H1 (cell line): ENCODE data around the gene PLA2G4A. TPM values are rescaled to one million over a fixed set of nuclear protein-coding genes. Genes with fewer than 3 reads are reported as not detected.

ENCODE experiments used
- CTCF ChIA-PET: fragments of 300-600 bp; sonication (Branson Sonifier 250); formaldehyde crosslinking; loops from one replicate; lab custom pipeline; 2021; ENCODE audit not compliant: partially characterized antibody; lab: Charles Lee
- POLR2A ChIA-PET: fragments of 300-600 bp; sonication (Branson Sonifier 250); formaldehyde crosslinking; loops from one replicate; lab custom pipeline; 2021; ENCODE audit warnings: inconsistent platforms; ENCODE audit not compliant: partially characterized antibody; lab: Charles Lee
- DNase-seq, 2 experiments: peaks; one replicate each; pipeline versions ENCODE4 v3.0.0 to v3.0.0-alpha.2; 2010 to 2022; ENCODE audit warnings: low spot score in 2 of 2, low read depth in 1 of 2, mixed read lengths in 1 of 2
- FAIRE-seq: peaks from 2 replicates; lab custom pipeline; 2011; peaks lifted over from hg19 to GRCh38; lab: Jason Lieb, UNC
- H2AFZ ChIP-seq: 2 replicates; pipeline ENCODE4 v1.8.1; 2012; ENCODE audit warnings: low read length, inconsistent platforms
- H2AK5ac ChIP-seq: 2 replicates; pipeline ENCODE4 v1.6.1; 2013; ENCODE audit warnings: low read depth, low read length
- H2BK120ac ChIP-seq: replicated peaks from 2 replicates; pipeline ENCODE3; 2013; ENCODE audit warnings: low read depth, low read length, inconsistent platforms
- H2BK12ac ChIP-seq: 2 replicates; pipeline ENCODE4 v1.6.1; 2013; ENCODE audit warnings: low read depth, low read length
- H2BK15ac ChIP-seq: 2 replicates; pipeline ENCODE4 v1.6.1; 2013; ENCODE audit warnings: low read length
- H2BK20ac ChIP-seq: 2 replicates; pipeline ENCODE4 v1.6.1; 2013; ENCODE audit warnings: low read length
- H2BK5ac ChIP-seq: 2 replicates; pipeline ENCODE4 v1.6.1; 2013; ENCODE audit warnings: low read depth, low read length
- H3K14ac ChIP-seq: 2 replicates; pipeline ENCODE4 v1.6.1; 2013; ENCODE audit warnings: inconsistent platforms; ENCODE audit not compliant: insufficient read length
- H3K18ac ChIP-seq: 2 replicates; pipeline ENCODE4 v1.6.1; 2013; ENCODE audit warnings: low read length; ENCODE audit errors: extremely low read depth
- H3K23ac ChIP-seq: 2 replicates; pipeline ENCODE4 v1.6.1; 2013; ENCODE audit warnings: inconsistent platforms; ENCODE audit not compliant: insufficient read length
- H3K23me2 ChIP-seq: 2 replicates; pipeline ENCODE4 v1.6.1; 2013; ENCODE audit warnings: low read depth, low read length
- H3K27ac ChIP-seq: 2 replicates; pipeline ENCODE4 v1.6.1; 2011; ENCODE audit warnings: low read depth, low read length, inconsistent platforms
- H3K27me3 ChIP-seq, 4 experiments: replicated peaks in 1 of 4; 1 replicate in 1 of 4; 2 replicates in 3 of 4; pipeline versions ENCODE4 v1.6.1 to v1.8.1; 2011 to 2013; ENCODE audit warnings: low read length in 3 of 4, mild to moderate bottlenecking in 3 of 4, inconsistent platforms in 2 of 4, mixed read lengths in 2 of 4, moderate library complexity in 1 of 4; ENCODE audit not compliant: control insufficient read depth in 3 of 4, insufficient read depth in 3 of 4; ENCODE audit errors: extremely low read depth in 1 of 4
- H3K36me3 ChIP-seq, 4 experiments: 2 replicates each; pipeline versions ENCODE4 v1.6.1 to v1.8.1; 2011 to 2013; ENCODE audit warnings: mild to moderate bottlenecking in 4 of 4, low read length in 3 of 4, moderate library complexity in 2 of 4, control low read depth in 1 of 4, inconsistent platforms in 1 of 4; ENCODE audit not compliant: insufficient read depth in 4 of 4, control insufficient read depth in 2 of 4
- H3K4ac ChIP-seq: replicated peaks from 2 replicates; pipeline ENCODE3; 2013; ENCODE audit warnings: low read length, low read depth, mixed read lengths, inconsistent platforms; ENCODE audit not compliant: insufficient read length
- H3K4me1 ChIP-seq, 4 experiments: replicated peaks in 1 of 4; 1 replicate in 1 of 4; 2 replicates in 3 of 4; pipeline versions ENCODE4 v1.6.1 to v1.8.1; 2011 to 2013; ENCODE audit warnings: low read length in 3 of 4, inconsistent platforms in 2 of 4, mixed read lengths in 1 of 4; ENCODE audit not compliant: insufficient read depth in 4 of 4, control insufficient read depth in 3 of 4
- H3K4me2 ChIP-seq, 2 experiments: 2 replicates each; pipeline versions ENCODE4 v1.6.1 to v1.8.1; 2011 to 2013; ENCODE audit warnings: low read depth in 2 of 2, low read length in 2 of 2, control low read depth in 1 of 2, inconsistent platforms in 1 of 2, mild to moderate bottlenecking in 1 of 2; ENCODE audit not compliant: insufficient read depth in 1 of 2
- H3K4me3 ChIP-seq, 4 experiments: fragments of 200-600, 300-600 bp in 1 of 4; sonication (generic), shearing (Covaris generic), sonication (Bioruptor Twin) in 1 of 4; 2 replicates each; pipeline versions ENCODE4 v1.5.1 to v1.8.1; 2011 to 2016; ENCODE audit warnings: low read length in 4 of 4, low read depth in 3 of 4, control low read depth in 2 of 4, inconsistent platforms in 2 of 4, mild to moderate bottlenecking in 2 of 4, mixed read lengths in 1 of 4, moderate library complexity in 1 of 4; ENCODE audit not compliant: insufficient read depth in 2 of 4; ENCODE audit errors: extremely low read depth in 1 of 4
- H3K56ac ChIP-seq: replicated peaks from 2 replicates; pipeline ENCODE3; 2013; ENCODE audit warnings: low read depth, mild to moderate bottlenecking, mixed read lengths, low read length, inconsistent platforms; ENCODE audit not compliant: insufficient read length
- H3K79me1 ChIP-seq: 2 replicates; pipeline ENCODE4 v1.6.1; 2013; ENCODE audit warnings: low read depth, low read length, control low read depth
- H3K79me2 ChIP-seq, 2 experiments: 2 replicates each; pipeline versions ENCODE4 v1.6.1 to v1.8.1; 2012 to 2013; ENCODE audit warnings: low read length in 2 of 2, mild to moderate bottlenecking in 2 of 2, inconsistent platforms in 1 of 2; ENCODE audit not compliant: insufficient read depth in 2 of 2, control insufficient read depth in 1 of 2
- H3K9ac ChIP-seq, 4 experiments: replicated peaks in 1 of 4; 1 replicate in 1 of 4; 2 replicates in 3 of 4; pipeline versions ENCODE4 v1.6.1 to v1.8.1; 2011 to 2013; ENCODE audit warnings: low read depth in 3 of 4, low read length in 3 of 4, control low read depth in 2 of 4, mild to moderate bottlenecking in 2 of 4, moderate library complexity in 2 of 4, inconsistent platforms in 1 of 4; ENCODE audit errors: extremely low read depth in 1 of 4
- H3K9me3 ChIP-seq, 2 experiments: 2 replicates each; pipeline versions ENCODE4 v1.6.1 to v1.8.1; 2012 to 2013; ENCODE audit warnings: mild to moderate bottlenecking in 2 of 2, moderate library complexity in 2 of 2, control low read depth in 1 of 2, inconsistent platforms in 1 of 2, low read depth in 1 of 2, low read length in 1 of 2, mixed read lengths in 1 of 2; ENCODE audit not compliant: insufficient read depth in 2 of 2
- H4K20me1 ChIP-seq, 2 experiments: replicated peaks in 1 of 2; 2 replicates each; pipeline versions ENCODE3 to v1.8.1; 2011 to 2013; ENCODE audit warnings: inconsistent platforms in 2 of 2, low read length in 2 of 2, mild to moderate bottlenecking in 1 of 2; ENCODE audit not compliant: insufficient read depth in 2 of 2, control insufficient read depth in 1 of 2
- H4K5ac ChIP-seq: 2 replicates; pipeline ENCODE4 v1.6.1; 2013; ENCODE audit warnings: low read length, low read depth, mixed read lengths, inconsistent platforms; ENCODE audit not compliant: insufficient read length
- H4K8ac ChIP-seq: 2 replicates; pipeline ENCODE4 v1.8.0; 2013; ENCODE audit warnings: mild to moderate bottlenecking, moderate library complexity, low read length, inconsistent platforms; ENCODE audit not compliant: insufficient read depth; ENCODE audit errors: extremely low read depth
- H4K91ac ChIP-seq: replicated peaks from 2 replicates; pipeline ENCODE3; 2013; ENCODE audit warnings: low read length, mixed read lengths, inconsistent platforms; ENCODE audit not compliant: insufficient read length
- BRCA1 ChIP-seq: IDR thresholded peaks from 2 replicates; pipeline ENCODE4 v1.6.1; 2012; ENCODE audit warnings: low read depth, low read length, improper control_type of control experiment
- CHD2 ChIP-seq: IDR thresholded peaks from 2 replicates; pipeline ENCODE4 v1.6.1; 2012; ENCODE audit warnings: low read length, improper control_type of control experiment
- EP300 ChIP-seq, 2 experiments: IDR thresholded peaks; 1 replicate in 1 of 2; 2 replicates in 1 of 2; pipeline ENCODE4 v1.6.1; 2011 to 2012; ENCODE audit warnings: low read depth in 2 of 2, low read length in 2 of 2, mild to moderate bottlenecking in 2 of 2, borderline replicate concordance in 1 of 2, inconsistent platforms in 1 of 2, moderate library complexity in 1 of 2
- GTF2F1 ChIP-seq: IDR thresholded peaks from 2 replicates; pipeline ENCODE4 v1.6.1; 2012; ENCODE audit warnings: low read depth, low read length, improper control_type of control experiment, borderline replicate concordance
- HDAC6 ChIP-seq: IDR thresholded peaks from one replicate; pipeline ENCODE4 v1.7.1; 2012; ENCODE audit warnings: low read depth, mild to moderate bottlenecking, inconsistent platforms, low read length, moderate library complexity
- POLR2A ChIP-seq, 2 experiments: IDR thresholded peaks; 1 replicate in 1 of 2; 2 replicates in 1 of 2; pipeline ENCODE4 v1.6.1; 2011; ENCODE audit warnings: low read depth in 2 of 2, low read length in 2 of 2, mild to moderate bottlenecking in 2 of 2; ENCODE audit errors: control extremely low read depth in 1 of 2
- POU5F1 ChIP-seq: IDR thresholded peaks from 2 replicates; pipeline ENCODE4 v1.6.1; 2011; ENCODE audit warnings: low read depth, mild to moderate bottlenecking, low read length, moderate library complexity
- SAP30 ChIP-seq: fragments of 300-600 bp; sonication (generic); IDR thresholded peaks from 2 replicates; pipeline ENCODE4 v1.7.1; 2012; ENCODE audit warnings: low read length, moderate library complexity, mild to moderate bottlenecking, inconsistent platforms; ENCODE audit not compliant: insufficient read depth, insufficient replicate concordance
- SUZ12 ChIP-seq: fragments of 200-600 bp; sonication (generic); IDR thresholded peaks from 2 replicates; pipeline ENCODE4 v1.6.1; 2012; ENCODE audit warnings: mild to moderate bottlenecking, inconsistent platforms, low read length, moderate library complexity, mixed read lengths
- ZNF274 ChIP-seq: IDR thresholded peaks from 2 replicates; pipeline ENCODE4 v1.7.0; 2012; ENCODE audit warnings: low read length, borderline replicate concordance; ENCODE audit errors: extremely low read depth
- polyA plus RNA-seq, 7 experiments: library from polyadenylated mRNA; depleted of rRNA in 3 of 7; stranded (reverse) in 5 of 7; unstranded in 2 of 7; fragments of >200 nt in 5 of 7; fragments of 200-250 nt in 2 of 7; gene quantifications; 1 replicate in 5 of 7; 2 replicates in 1 of 7; 4 replicates in 1 of 7; pipeline versions ENCODE4 v1.2.1 to v1.2.3, GENCODE V29; 2011 to 2013; ENCODE audit warnings: missing spikeins in 2 of 7, mixed read lengths in 2 of 7
- total RNA-seq: library from RNA; stranded (reverse); fragmentation: NEBNext Ultra II Directional; extraction: Animal tissue kit (Norgen Biotek cat#: 25700); gene quantifications from 2 replicates; pipeline ENCODE4 v1.2.1, GENCODE V29; 2021

PLA2G4A gene
- total and polyA plus RNA-seq, 2 of the 8 experiments (the other 6 are each of a cell fraction or from before 2014, with no cell fraction given) = 0.63 to 1.4 TPM

- Histone ChIP-seq H3K23ac (no peak overlapping the region), H3K4me1 (no peaks in the 10 kb centered on the region), H2AFZ (no peak overlapping the region), H4K91ac (no peak overlapping the region), H3K14ac (no peak overlapping the region), H4K5ac (no peak overlapping the region), H2BK5ac (no peak overlapping the region), H3K4me3 (no peak overlapping the region), H2BK15ac (no peak overlapping the region), H2BK12ac (no peak overlapping the region), H3K27me3 (no peaks in the 10 kb centered on the region), H3K79me1 (no peaks in the 10 kb centered on the region), H3K79me2 (no peaks in the 10 kb centered on the region), H3K9me3 (no peaks in the 10 kb centered on the region), H3K9ac (no peak overlapping the region), H3K27ac (no peak overlapping the region), H4K8ac (no peak overlapping the region), H4K20me1 (no peaks in the 10 kb centered on the region), H3K18ac (no peak overlapping the region), H3K4me2 (no peak overlapping the region), H3K4ac (no peak overlapping the region), H3K56ac (no peak overlapping the region), H2BK120ac (no peak overlapping the region), H3K23me2 (no peaks in the 10 kb centered on the region), H3K36me3 (no peaks in the 10 kb centered on the region), H2AK5ac (no peak overlapping the region), H2BK20ac (no peak overlapping the region)
- no peak for FAIRE-seq
- POLR2A ChIA-PET = no interaction called here
- CTCF ChIA-PET = interaction anchor here (1.0 kb wide), 1 partner anchor 21 kb away, joined by 3 read pairs; no protein-coding TSS in a partner anchor
- no peak for DNase-seq
- no peak for TF ChIP-seq SUZ12
- TF ChIP-seq EP300 (IDR thresholded peaks at IDR 0.05; ENCODE audit: borderline replicate concordance in 1 of 2, low read depth in 2 of 2, low read length in 2 of 2) = no peak
- TF ChIP-seq CHD2 = no peak
- no peak for TF ChIP-seq ZNF274
- TF ChIP-seq POU5F1 = no peak
- TF ChIP-seq SAP30 = no peak
- TF ChIP-seq POLR2A (IDR thresholded peaks at IDR 0.05; ENCODE audit: control extremely low read depth in 1 of 2, low read depth in 2 of 2, low read length in 2 of 2) = no peak
- no peak for TF ChIP-seq HDAC6
- no peak for TF ChIP-seq BRCA1
- TF ChIP-seq GTF2F1 = no peak
Observed at GRCh38 chr1:186894415-186894814, 65.7 kb downstream of the PLA2G4A start.
